Measurements from ENCODE around the gene CYTH3. TPM values are rescaled to one million over a fixed set of nuclear protein-coding genes. Genes with fewer than 3 reads are reported as not detected.

The CYTH3 gene
- total RNA-seq, 1 donor from 2014 or later, result 29.5 TPM

GRCh38 chr7:6147627-6148026, 124.8 kb downstream of the CYTH3 start:
- H3K9me3 ChIP-seq, result no peaks in the 10 kb centered on the region
- peaks cover 0 to 86% of the 10 kb centered on the region in 2 donors for H3K36me3 ChIP-seq
- no peaks in the 10 kb centered on the region for H3K4me1 ChIP-seq
- no peak overlapping the region for H3K27ac ChIP-seq
- intact Hi-C loops (cut with DNase I), result no loop called here
- no peak overlapping the region for H3K4me3 ChIP-seq
- H3K27me3 ChIP-seq, result no peaks in the 10 kb centered on the region
- TF ChIP-seq POLR2AphosphoS5 (IDR thresholded peaks at IDR 0.05; ENCODE audit: insufficient read depth in 1 of 2, low read depth in 1 of 2) (no peak), CTCF (IDR thresholded peaks at IDR 0.05) (no peak), POLR2A (IDR thresholded peaks at IDR 0.05) (no peak)
- no peak for DNase-seq (ENCODE audit: extremely low spot score in 2 of 2)

- no peak overlapping the region for H3K4me3 ChIP-seq
- no peak overlapping the region for H3K27ac ChIP-seq
- H3K4me1 ChIP-seq, result no peaks in the 10 kb centered on the region
- no peak for TF ChIP-seq CTCF (IDR thresholded peaks at IDR 0.05)
- no peak for TF ChIP-seq POLR2AphosphoS5 (IDR thresholded peaks at IDR 0.05; ENCODE audit: insufficient read depth in 1 of 2, low read depth in 1 of 2)
- no peak for TF ChIP-seq POLR2A (IDR thresholded peaks at IDR 0.05)
- H3K27me3 ChIP-seq, result no peaks in the 10 kb centered on the region
- intact Hi-C loops (cut with DNase I), result no loop called here
- H3K36me3 ChIP-seq, result peaks cover 0 to 81% of the 10 kb centered on the region in 2 donors
- no peaks in the 10 kb centered on the region for H3K9me3 ChIP-seq
- no peak for DNase-seq (ENCODE audit: extremely low spot score in 2 of 2)
Measured at GRCh38 chr7:6146666-6147065, 125.8 kb downstream of the CYTH3 start.

GRCh38 chr7:6143997-6144396, 128.4 kb downstream of the CYTH3 start:
- H3K27me3 ChIP-seq, result no peaks in the 10 kb centered on the region
- no peak overlapping the region for H3K27ac ChIP-seq
- no peak for TF ChIP-seq POLR2AphosphoS5 (IDR thresholded peaks at IDR 0.05; ENCODE audit: insufficient read depth in 1 of 2, low read depth in 1 of 2)
- TF ChIP-seq POLR2A (IDR thresholded peaks at IDR 0.05), result no peak
- TF ChIP-seq CTCF (IDR thresholded peaks at IDR 0.05), result no peak
- H3K9me3 ChIP-seq, result no peaks in the 10 kb centered on the region
- H3K4me1 ChIP-seq, result no peaks in the 10 kb centered on the region
- peaks cover 0 to 71% of the 10 kb centered on the region in 2 donors for H3K36me3 ChIP-seq
- DNase-seq (ENCODE audit: extremely low spot score in 2 of 2), result no peak
- intact Hi-C loops (cut with DNase I), result no loop called here
- no peak overlapping the region for H3K4me3 ChIP-seq

GRCh38 chr7:6142871-6143380, 129.5 kb downstream of the CYTH3 start:
- Histone ChIP-seq H3K4me3 (no peak overlapping the region), H3K27ac (no peak overlapping the region), H3K9me3 (no peaks in the 10 kb centered on the region), H3K27me3 (no peaks in the 10 kb centered on the region), H3K36me3 (peaks cover 0 to 63% of the 10 kb centered on the region in 2 donors), H3K4me1 (no peaks in the 10 kb centered on the region)
- TF ChIP-seq POLR2A (IDR thresholded peaks at IDR 0.05) (no peak), CTCF (IDR thresholded peaks at IDR 0.05) (no peak), POLR2AphosphoS5 (IDR thresholded peaks at IDR 0.05; ENCODE audit: insufficient read depth in 1 of 2, low read depth in 1 of 2) (no peak)
- DNase-seq (ENCODE audit: extremely low spot score in 2 of 2), result no peak
- intact Hi-C loops (cut with DNase I), result no loop called here

GRCh38 chr7:6139189-6139996, 133.0 kb downstream of the CYTH3 start:
- H3K4me3 ChIP-seq, result no peak overlapping the region
- intact Hi-C loops (cut with DNase I), result no loop called here

More at GRCh38 chr7:6139189-6139996, 133.0 kb downstream of the CYTH3 start:
- H3K27me3 ChIP-seq, result no peaks in the 10 kb centered on the region
- H3K36me3 ChIP-seq, result peaks cover 0 to 44% of the 10 kb centered on the region in 2 donors
- no peak for DNase-seq (ENCODE audit: extremely low spot score in 2 of 2)
- H3K27ac ChIP-seq, result no peak overlapping the region
- TF ChIP-seq POLR2A (IDR thresholded peaks at IDR 0.05) (no peak), POLR2AphosphoS5 (IDR thresholded peaks at IDR 0.05; ENCODE audit: insufficient read depth in 1 of 2, low read depth in 1 of 2) (no peak), CTCF (IDR thresholded peaks at IDR 0.05) (no peak)
- H3K4me1 ChIP-seq, result no peaks in the 10 kb centered on the region
- no peaks in the 10 kb centered on the region for H3K9me3 ChIP-seq

Measured in vagina (tissue), 2 donors.